ENCODE results near the gene GTPBP10.
"Not testable (repeated sequence)": the region's sequence is repeated elsewhere in the genome, so short reads cannot be mapped to it uniquely, and the experiment has no call there.

The GTPBP10 gene, protein sequence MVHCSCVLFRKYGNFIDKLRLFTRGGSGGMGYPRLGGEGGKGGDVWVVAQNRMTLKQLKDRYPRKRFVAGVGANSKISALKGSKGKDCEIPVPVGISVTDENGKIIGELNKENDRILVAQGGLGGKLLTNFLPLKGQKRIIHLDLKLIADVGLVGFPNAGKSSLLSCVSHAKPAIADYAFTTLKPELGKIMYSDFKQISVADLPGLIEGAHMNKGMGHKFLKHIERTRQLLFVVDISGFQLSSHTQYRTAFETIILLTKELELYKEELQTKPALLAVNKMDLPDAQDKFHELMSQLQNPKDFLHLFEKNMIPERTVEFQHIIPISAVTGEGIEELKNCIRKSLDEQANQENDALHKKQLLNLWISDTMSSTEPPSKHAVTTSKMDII

DNA sequence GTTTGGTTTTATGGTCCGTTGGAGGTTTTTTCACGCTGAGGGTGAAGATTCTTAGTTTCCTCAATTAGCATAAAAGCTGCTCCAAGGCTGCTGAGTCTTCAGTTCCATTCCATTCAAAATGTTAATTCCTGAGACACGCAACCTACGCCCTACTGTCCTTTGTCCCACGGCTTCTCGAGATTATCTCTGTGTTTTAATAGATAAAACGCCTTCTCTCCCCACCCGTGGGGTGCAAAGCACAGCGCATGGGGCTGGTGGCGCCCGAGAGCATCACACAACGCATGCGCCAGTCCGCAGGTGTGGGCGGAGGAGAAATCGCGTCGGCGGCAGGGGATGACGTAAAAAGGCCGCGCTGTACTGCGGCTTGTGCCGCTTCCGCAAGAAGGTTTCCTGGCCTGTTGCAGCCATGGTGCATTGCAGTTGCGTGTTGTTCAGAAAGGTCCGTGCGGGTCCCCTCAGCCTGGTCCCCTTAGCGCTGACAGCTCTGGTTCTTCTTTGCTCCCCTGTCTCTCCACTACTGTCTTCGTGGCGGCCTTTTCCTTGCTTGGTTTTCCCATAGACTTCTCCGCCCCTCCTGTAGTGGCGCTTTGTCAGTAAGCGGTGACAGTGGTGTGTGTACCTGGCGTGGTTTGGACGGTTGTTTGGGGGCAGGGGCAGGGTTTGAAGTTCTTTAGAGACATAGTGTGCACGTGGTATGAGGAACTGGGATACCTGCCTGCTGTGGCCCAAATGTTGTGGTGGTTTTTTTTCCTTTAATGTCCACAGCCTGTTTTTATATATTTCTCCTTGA is at the start of gene GTPBP10:
Gene GTPBP10 (plus strand): TSS at position 381 of the 790 bp plus-strand sequence. CDS start 26 bp downstream, at position 407.
- DNase-seq, result peak; percentile 94

DNA sequence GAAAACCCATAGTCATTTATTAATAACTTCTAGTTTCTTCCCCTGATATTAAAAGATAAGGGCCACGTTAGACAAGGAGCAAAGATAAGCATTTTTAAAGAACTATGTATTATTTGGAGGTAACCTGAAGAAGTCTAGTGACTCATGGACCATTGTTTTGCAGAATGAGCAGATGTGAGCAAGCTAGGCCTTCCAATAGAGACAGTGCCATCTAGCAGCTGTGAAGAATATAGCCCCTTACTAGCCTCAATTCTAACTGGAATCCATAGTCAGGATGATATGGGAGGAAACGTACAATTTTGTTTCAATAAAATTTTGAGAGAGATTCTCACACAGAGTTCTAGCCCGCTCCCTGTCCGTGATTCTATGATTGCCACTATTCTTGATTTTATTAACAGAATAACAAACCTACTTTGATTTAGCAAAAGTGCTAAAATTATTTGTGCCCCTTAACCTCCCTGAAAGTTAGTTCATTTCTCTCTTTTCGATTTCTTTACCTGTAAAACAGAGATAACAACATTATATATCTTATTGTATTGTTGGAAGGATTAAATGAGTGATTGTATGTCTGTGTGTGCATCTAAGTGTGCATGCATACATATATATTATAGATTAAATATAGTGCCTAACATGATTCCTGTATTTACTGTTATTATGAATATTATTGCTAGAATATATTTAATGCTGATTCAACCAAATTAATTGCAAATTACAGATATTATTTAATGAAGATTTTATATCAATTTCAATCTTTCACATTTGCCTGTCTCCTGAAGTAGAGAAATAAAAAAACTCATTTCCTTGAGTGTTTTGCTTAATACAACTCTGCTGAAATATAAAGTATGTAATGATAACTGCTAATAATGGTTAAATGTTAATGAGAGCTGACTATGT is 48.1 kb upstream of the GTPBP10 start:
- peak; percentile 29 for DNase-seq

DNA sequence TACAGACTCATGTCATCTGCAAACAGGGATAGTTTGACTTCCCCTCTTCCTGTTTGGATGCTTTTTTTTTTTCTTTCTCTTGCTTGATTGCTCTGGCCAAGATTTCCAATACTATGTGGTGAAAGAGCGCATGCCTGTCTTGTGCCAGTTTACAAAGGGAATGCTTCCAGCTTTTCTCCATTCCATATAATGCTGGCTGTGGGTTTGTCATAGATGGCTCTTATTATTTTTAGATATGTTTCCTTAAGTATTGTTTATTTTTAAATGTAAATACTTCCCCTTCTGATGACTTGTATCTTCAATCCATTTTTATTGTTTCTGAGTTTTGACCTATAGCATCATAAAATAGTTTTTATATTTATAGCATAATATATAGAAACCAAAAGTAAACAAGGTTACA is 43.3 kb upstream of the GTPBP10 start:
- DNase-seq, result no peak

DNA sequence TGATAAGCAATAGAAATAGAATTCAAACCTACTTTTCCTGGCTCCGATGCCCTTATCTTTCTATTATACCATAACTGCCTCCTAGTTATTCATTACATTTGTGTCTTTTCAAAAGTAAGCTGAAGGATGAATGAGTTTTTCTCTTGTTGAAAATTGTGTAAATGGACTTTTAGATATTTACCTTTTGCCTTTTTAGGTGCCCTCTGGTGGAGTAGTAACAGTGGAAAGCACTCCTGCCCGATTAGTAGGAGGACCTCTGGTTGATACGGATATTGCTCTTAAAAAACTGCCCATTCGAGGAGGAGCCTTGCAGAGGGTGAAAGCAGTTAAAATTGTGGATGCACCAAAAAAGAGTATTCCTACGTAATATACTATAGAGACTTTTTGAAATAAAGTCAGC is 36.6 kb upstream of the GTPBP10 start:
- no peak for DNase-seq

DNA sequence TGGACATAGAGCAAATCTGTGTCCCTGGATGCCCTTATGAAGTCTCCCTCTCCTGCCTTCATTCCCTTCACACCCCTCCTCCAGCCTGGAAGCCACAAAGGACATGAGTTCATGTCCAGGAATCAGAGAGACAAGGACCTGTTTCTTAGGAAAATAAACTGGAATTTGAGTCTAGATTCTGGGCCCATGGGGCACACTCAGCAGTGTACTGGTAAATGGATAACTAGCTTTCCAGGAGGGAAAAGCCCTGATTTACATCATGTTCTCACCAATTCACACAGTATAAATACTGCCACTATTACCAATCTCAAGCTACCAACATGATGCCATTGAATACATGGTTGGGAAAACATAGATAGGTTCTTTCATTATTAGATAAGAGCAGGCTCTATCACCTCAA is 35.3 kb upstream of the GTPBP10 start:
- DNase-seq, result no peak

DNA sequence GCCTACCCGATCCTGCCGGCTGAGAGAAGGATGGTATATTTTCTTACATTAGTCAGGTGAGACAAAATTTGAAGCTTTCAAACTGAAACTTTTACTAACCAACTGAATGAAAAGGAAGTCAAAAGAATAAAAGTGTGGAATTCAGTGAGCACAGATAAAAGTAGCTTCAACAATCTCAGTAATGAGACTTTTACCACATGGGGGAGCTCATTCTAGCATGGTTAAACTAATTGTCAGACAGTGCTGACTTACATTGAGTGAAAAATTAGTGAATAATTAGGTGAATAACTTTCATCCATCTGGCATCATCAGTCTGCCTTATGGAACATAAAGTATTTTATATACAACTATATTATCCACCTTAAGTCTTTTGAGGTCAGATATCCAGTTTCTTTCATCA is 33.8 kb upstream of the GTPBP10 start:
- no peak for DNase-seq

DNA sequence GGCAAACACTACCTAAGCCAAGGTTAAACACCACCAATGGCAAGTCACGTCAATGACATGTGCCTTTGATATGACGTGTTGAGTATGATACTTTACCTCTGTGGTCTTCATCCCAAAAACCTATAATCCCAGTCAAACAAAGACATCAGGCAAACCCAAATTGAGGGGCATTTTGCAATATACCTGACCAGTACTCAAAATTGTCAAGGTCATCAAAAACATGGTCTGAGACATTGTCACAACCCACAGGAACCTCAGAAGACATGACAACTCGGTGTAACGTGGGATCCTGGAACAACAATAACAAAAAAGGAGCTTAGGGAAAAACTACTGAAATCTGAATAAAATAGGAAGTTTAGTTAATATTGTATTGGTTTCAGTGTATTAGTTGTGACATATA is 32.6 kb upstream of the GTPBP10 start:
- DNase-seq, result no peak

DNA sequence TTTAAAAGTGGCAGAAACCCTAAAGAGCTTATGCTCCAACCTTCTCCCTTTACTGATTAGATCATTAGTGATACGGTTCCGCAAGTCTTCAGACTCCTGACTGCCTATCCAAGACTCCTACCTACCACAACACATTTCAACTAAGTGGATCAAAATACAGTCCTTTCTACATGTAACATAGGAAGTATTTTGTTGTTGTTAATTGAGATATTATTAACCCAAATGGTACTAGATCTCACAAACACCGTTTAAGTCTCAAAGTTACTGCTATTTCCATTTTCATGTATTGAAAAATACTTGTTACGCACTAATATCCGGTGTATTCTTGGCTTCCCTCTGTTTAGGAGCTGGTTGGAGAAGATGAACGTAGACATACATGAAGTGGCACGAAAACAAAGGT is 26.5 kb upstream of the GTPBP10 start:
- no peak for DNase-seq

DNA sequence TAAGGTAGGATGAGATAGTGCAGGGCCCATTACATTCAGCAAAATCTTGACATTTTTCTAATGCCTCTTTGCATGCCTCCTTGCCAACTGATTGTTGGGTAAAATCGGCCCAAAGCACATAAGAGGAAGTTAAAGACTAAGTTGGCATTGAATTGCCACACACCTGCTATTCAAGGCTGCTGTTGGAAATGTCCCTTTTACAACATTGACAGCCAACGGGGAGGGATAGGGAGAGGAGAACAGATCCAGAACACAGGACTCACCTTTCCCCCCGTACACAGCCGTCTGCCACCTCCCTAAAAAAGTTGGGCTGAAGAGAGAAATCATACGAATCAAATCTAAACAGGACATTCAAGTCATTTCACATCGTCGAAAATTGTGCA is 26.1 kb upstream of the GTPBP10 start:
- DNase-seq, result no peak

DNA sequence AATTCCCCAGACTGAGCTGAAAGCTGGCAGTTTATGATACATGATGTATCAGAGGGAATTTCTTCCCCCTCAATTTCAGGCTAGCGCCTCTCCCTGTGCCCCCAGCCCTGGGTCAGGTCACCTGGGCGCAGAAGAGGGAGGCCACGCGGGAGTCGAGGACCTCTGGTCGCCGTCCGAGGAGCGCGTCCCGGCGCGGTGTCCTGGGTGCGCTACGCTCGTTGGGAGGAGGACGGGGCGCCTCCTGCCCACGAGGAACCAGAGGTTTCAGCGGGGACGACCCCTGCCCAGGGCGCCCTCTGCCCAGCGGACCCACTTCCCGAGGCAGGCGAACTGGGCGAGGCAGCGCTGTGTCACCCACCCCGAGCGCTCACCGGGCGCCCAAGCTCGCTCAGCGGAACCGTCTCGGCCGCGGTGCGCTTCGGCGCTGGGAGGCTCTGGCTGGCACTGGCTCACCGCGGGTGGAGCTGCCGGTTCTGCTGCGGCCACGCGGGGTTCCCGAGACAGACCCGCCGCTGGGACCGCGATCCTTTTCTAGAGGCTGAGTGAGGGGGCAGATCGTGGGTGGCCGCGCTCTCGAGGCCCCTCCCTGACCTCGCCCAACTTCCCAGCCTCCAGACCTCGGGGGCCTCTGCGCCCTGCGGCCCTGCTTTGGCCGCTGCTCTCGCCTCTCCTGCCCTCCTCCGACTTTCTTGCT is 25.6 kb upstream of the GTPBP10 start, which contains the start of gene FAM237B:
Gene FAM237B (minus strand): TSS at position 504 of the 694 bp plus-strand sequence. CDS start 1,556 bp downstream, outside the sequence.
- DNase-seq, result no peak

DNA sequence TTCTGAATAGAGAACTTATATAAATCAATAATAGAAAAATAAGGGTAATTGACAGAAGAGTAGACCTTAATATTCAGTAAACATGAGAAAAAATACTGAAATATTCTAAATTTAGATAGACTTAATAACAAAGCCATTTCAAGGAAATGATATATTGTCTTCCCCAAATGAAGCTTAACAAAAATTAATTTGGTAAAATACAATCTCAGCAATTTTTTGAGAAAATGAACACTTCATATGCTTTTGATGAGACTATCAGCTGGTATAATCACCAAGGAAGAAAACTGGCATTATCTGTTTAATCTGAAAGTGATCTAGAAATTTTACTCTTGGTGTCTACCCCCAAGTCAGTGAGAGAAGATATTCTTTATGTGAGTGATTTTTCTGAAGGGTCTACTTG is 23.7 kb upstream of the GTPBP10 start:
- DNase-seq, result no peak

DNA sequence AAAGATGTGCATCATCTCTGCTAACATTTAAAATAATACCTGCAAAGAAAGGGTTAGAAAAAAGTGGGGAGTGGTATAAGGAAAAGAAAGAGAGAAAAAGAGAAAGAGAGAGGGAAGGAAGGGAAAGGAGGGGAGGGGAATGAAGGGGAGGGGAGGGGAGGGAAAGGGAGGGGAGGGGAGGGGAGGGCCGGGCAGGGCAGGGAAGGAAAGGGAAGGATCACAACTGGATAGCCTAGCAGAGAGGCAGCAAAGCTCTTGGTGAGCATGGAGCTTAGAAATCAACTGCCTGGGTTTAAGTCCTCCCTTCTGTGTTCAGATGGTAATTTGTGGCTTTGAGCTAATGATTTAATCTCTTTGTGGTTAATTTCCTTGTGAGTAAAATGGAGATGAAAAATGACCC is 20.0 kb upstream of the GTPBP10 start:
- no peak for DNase-seq

DNA sequence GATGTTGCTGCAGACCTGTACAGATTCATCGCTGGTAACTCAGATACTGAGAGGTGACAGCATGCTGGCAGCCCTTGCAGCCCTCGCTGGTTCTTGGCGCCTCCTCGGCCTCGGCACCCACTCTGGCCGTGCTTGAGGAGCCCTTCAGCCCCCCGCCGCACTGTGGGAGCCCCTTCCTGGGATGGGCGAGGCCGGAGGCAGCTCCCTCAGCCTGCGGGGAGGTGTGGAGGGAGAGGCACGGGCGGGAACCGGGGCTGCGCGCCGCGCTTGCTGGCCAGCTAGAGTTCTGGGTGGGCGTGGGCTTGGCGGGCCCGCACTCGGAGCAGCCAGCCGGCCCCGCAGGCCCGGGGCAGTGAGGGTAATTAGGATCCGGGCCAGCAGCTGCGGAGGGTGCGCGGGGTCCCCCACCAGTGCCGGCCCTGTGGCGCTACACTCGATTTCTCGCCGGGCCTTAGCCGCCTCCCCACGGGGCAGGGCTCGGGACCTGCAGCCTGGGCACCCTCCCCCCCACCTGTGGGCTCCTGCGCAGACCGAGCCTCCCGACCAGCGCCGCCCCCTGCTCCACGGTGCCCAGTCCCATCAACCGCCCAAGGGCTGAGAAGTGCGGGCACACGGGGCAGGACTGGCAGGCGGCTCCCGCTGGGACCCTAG is 12.2 kb upstream of the GTPBP10 start:
- no peak for DNase-seq

DNA sequence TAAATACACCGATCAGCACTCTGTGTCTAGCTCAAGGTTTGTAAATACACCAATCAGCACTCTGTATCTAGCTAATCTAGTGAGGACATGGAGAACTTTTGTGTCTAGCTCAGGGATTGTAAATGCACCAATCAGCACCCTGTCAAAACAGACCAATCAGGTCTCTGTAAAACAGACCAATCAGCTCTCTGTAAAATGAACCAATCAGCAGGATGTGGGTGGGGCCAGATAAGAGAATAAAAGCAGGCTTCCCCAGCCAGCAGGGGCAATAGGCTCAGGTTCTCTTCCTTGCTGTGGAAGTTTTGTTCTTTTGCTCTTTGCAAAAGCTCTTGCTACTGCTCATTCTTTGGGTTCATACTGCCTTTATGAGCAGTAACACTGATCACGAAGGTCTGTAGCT is 11.6 kb upstream of the GTPBP10 start:
- not testable (repeated sequence) for DNase-seq

DNA sequence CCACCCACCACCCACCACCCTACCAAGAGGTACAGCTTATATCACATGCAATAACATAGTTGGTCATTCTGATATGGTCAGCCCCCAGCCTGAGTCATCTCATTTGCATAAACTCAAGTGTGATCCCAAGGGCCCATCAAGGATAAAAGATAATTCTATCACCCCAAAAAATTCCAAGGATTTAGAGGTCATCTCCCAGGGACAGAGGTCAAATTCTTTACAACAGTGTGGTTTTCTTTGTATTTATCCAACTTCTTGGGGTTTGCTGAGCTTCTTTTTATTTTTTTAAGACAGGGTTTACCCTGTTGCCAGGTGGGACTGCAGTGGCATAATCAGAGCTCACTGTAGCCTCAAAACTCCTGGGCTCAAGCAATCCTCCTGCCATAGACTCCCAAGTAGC is 9.4 kb upstream of the GTPBP10 start:
- DNase-seq, result no peak

DNA sequence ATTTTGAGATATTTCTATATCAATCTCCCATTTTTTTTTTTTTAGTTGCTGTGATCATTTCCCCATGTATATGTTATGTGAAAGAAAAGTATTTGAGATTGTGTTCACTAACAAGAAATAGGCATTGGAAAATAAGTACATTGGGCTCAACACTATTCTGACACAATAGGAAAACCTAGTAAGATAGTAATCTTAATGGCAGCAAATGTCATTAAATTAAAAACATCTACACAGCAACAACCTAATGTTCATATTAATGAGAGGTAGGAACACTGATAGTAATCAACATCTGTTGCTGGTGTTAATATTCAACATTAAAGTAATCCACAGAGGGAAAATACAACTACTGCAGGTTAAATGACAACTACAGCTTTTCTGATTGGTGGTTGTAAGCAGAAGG is 1.5 kb upstream of the GTPBP10 start:
- DNase-seq, result no peak

DNA sequence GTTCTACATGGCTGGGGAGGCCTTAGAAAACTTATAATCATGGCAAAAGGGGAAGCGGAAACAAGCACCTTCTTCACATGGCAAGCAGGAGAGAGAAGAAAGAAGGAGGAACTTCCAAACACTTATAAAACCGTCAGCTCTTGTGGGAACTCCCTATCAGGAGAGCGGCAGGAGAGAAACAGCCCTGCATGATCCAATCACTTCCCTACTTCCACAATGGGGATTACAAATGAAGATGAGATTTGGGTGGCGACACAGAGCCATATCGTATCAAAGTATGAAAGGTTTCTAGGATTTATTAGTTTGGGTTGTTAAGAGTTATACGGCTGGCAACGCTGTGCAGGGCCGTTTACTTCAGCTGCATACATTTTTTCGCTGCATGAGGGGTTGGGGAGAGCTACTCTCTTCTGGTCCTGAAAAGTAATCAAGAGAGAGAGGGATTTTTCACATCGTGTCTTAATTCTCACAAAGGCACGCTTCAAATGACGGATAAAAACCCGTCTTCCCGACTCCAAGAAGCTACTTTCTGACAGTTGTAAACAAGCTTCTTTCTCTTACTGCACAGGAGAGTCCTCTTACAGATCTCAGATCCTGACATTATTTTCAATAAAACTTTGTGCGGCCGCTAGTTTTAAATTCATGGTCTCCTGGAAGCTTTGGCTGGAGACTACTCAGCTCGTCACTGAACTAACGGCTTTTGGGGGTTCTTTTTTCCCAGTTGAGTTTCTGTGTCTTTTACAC is 751 bp upstream of the GTPBP10 start:
- peak; percentile 1 for DNase-seq

DNA sequence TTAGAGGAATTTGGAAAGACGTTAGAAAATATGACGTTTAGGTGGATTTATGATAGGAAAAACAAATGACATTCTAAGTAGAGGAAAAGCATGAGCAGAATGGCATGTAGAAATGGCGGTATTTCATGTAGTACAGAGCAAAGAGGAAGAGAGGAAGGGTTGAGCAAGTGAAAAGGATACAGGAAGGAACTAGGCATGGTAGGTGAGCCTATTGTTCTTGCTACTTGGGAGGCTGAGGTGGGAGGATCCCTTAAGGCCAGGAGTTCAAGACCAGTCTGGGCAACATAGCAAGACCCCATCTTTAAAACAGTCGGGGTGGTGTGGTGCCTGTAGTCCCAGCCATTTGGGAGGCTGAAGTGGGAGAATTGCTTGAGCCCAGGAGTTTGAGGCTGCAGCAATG is 1.2 kb downstream of the GTPBP10 start:
- DNase-seq, result no peak

DNA sequence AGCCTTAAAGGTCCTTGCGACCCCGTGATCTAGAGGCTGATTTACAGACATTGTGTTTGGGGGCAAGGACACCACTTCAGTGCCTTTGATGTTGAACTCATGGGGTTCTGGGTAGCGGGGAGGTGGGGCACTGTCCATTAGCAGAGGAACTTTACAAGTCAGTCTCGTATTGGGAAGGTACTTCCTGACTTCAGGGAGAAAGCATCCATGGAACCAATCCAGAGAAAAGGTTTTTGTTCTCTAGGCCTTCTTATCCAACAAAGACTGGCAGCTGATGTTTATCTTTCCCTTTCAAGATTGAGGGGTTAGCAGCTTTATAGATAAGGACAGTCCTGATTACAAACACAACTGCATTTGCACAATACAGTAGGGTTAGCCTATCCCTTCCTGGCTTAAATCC is 2.8 kb downstream of the GTPBP10 start:
- no peak for DNase-seq

DNA sequence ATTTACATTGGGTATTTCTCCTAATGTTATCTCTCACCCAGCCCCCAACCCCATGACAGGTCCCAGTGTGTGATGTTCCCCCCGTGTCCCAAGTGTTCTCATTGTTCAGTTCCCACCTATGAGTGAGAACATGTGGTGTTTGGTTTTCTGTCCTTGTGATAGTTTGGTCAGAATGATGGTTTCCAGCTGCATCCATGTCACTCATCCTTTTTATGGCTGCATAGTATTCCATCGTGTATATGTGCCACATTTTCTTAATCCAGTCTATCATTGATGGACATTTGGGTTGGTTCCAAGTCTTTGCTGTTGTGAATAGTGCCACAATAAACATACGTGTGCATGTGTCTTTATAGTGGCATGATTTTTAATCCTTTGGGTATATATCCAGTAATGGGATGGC is 3.5 kb downstream of the GTPBP10 start:
- not testable (repeated sequence) for DNase-seq

DNA sequence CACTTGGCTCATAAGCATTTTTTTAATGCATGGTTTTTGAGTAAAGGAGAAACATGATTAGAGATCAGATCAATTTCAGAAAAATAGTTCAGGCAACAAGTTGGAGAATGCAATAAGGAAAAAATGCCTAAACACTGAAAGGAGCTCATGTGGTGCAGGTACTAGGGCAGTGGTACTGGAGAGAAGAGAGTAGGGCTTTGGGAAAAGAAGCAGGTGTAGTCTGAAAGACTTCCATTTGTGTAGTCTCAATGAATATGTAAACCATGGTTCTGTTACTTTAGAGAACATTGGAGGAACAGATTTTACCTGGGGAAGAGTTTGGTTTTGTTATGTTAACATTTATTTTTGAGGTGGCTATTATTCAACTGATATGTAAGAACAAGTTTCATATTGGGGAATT is 5.5 kb downstream of the GTPBP10 start:
- DNase-seq, result no peak
